Type B pancreatic cell (in vitro differentiated cells): ENCODE data around the gene CLDN2. TPM values are rescaled to one million over a fixed set of nuclear protein-coding genes. Genes with fewer than 3 reads are reported as not detected.

Experiments used
- DNase-seq: peaks from one replicate; pipeline ENCODE4 v3.0.0; 2021; ENCODE audit warnings: mixed read lengths; ENCODE audit not compliant: unreplicated experiment; ENCODE audit errors: extremely low spot score
- H3K27ac Mint-ChIP-seq: 2 replicates; pipeline ENCODE4 v1.8.0; 2021; ENCODE audit warnings: mild to moderate bottlenecking, mixed read lengths
- H3K27me3 Mint-ChIP-seq: 2 replicates; pipeline ENCODE4 v1.8.0; 2021; ENCODE audit warnings: mixed read lengths
- H3K36me3 Mint-ChIP-seq: 2 replicates; pipeline ENCODE4 v1.8.0; 2021; ENCODE audit warnings: mixed read lengths
- H3K4me1 Mint-ChIP-seq: one replicate; pipeline ENCODE4 v1.8.0; 2021; ENCODE audit warnings: mixed read lengths; ENCODE audit not compliant: unreplicated experiment
- H3K4me3 Mint-ChIP-seq: 2 replicates; pipeline ENCODE4 v1.8.0; 2021; ENCODE audit warnings: mild to moderate bottlenecking, mixed read lengths
- H3K9me3 Mint-ChIP-seq: 2 replicates; pipeline ENCODE4 v1.8.0; 2021; ENCODE audit warnings: mixed read lengths
- total RNA-seq: library from RNA; stranded (reverse); gene quantifications from 2 replicates; pipeline ENCODE4 v1.2.1, GENCODE V29; 2021; ENCODE audit warnings: low replicate concordance
- TF ChIP-seq, protein P1 (sequence below): fragments of 200-600 bp; sonication (generic); conservative IDR thresholded peaks from 2 replicates; pipeline ENCODE4 v1.5.0; 2021; ENCODE audit warnings: antibody characterized with exemption, mild to moderate bottlenecking

Gene CLDN2
- total RNA-seq, 1 donor from 2014 or later = 4.9 TPM

DNA sequence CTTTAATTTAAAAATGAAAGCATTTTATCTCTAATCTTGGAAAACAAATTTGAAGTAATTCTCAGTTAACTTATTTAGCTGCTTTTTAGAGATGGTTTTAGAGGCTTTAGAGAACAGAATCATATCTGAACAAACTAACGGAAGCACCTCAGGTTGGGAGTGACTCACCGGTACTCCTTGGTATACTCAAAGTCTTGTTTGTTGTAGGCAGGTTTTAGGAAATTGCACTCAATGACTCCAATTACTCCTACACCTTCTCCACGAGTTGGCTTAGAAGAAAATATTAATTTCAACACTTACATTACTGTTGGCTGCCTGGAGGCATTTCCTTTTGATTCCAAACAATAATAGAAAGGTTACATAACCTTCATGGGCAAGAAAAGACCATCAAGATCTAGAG lies 56.2 kb downstream of the CLDN2 start:
- H3K4me1 Mint-ChIP-seq = no peaks in the 10 kb centered on the region
- no peaks in the 10 kb centered on the region for H3K9me3 Mint-ChIP-seq
- peaks cover 7% of the 10 kb centered on the region for H3K36me3 Mint-ChIP-seq
- no peak overlapping the region for H3K4me3 Mint-ChIP-seq
- DNase-seq = no peak
- H3K27ac Mint-ChIP-seq = no peak overlapping the region
- H3K27me3 Mint-ChIP-seq = no peaks in the 10 kb centered on the region
- TF ChIP-seq, protein P1, sequence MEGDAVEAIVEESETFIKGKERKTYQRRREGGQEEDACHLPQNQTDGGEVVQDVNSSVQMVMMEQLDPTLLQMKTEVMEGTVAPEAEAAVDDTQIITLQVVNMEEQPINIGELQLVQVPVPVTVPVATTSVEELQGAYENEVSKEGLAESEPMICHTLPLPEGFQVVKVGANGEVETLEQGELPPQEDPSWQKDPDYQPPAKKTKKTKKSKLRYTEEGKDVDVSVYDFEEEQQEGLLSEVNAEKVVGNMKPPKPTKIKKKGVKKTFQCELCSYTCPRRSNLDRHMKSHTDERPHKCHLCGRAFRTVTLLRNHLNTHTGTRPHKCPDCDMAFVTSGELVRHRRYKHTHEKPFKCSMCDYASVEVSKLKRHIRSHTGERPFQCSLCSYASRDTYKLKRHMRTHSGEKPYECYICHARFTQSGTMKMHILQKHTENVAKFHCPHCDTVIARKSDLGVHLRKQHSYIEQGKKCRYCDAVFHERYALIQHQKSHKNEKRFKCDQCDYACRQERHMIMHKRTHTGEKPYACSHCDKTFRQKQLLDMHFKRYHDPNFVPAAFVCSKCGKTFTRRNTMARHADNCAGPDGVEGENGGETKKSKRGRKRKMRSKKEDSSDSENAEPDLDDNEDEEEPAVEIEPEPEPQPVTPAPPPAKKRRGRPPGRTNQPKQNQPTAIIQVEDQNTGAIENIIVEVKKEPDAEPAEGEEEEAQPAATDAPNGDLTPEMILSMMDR = no peak

Other genes starting within 250 kb of the CLDN2 start
- 14.8 and 29.4 TPM in 2 replicates for gene RNF128, start 193.7 kb upstream of the CLDN2 start, total RNA-seq
- 6.9 and 10.6 TPM in 2 replicates for gene TBC1D8B, start 117.7 kb upstream of the CLDN2 start, total RNA-seq
- 3.4 TPM in 1 of 2 replicates, not detected in the other for gene RIPPLY1, start 17.1 kb upstream of the CLDN2 start, total RNA-seq
- gene MORC4, start 79.8 kb downstream of the CLDN2 start, total RNA-seq = 18.1 and 28.8 TPM in 2 replicates
- gene RBM41, start 198.4 kb downstream of the CLDN2 start, total RNA-seq = 22.9 and 23.8 TPM in 2 replicates